Gastroesophageal sphincter (tissue), 4 donors: Measurements from ENCODE around the gene PDZD4. TPM values are rescaled to one million over a fixed set of nuclear protein-coding genes. Genes with fewer than 3 reads are reported as not detected.

Experiments
- ATAC-seq: fragments of 150-250 bp; one replicate; pipeline ENCODE4 v1.9.1; 2016; ENCODE audit warnings: mild to moderate bottlenecking, moderate library complexity
- H3K27ac ChIP-seq, 4 donors: fragments of 200-600 bp; sonication (generic) in 3 of 4; 1 replicate in 3 of 4; 2 replicates in 1 of 4; pipeline ENCODE4 v1.5.1; 2016 to 2019
- H3K27me3 ChIP-seq: fragments of 200-600 bp; sonication (generic); one replicate; pipeline ENCODE4 v1.5.1; 2019
- H3K36me3 ChIP-seq, 2 donors: fragments of 200-600 bp; sonication (generic); one replicate each; pipeline ENCODE4 v1.5.1; 2019; ENCODE audit warnings: control low read depth in 1 of 2
- H3K4me1 ChIP-seq, 3 donors: fragments of 200-600 bp; sonication (generic); 1 replicate in 2 of 3; 2 replicates in 1 of 3; pipeline ENCODE4 v1.5.1; 2016 to 2019; ENCODE audit warnings: control low read depth in 2 of 3
- H3K4me3 ChIP-seq, 2 donors: fragments of 200-600 bp; sonication (generic); one replicate each; pipeline ENCODE4 v1.5.1; 2019; ENCODE audit warnings: mild to moderate bottlenecking in 1 of 2, moderate library complexity in 1 of 2
- H3K9me3 ChIP-seq, 3 donors: fragments of 200-600 bp; sonication (generic); one replicate each; pipeline ENCODE4 v1.5.1; 2017 to 2019; ENCODE audit warnings: control low read depth in 2 of 3
- CTCF ChIP-seq, 4 experiments: fragments of 200-600 bp in 2 of 4; fragments of 450-650 bp in 2 of 4; sonication (generic) in 1 of 4; IDR thresholded peaks; one replicate each; pipeline ENCODE4 v1.5.1; 2017 to 2019; ENCODE audit warnings: antibody characterized with exemption in 4 of 4, mild to moderate bottlenecking in 2 of 4, moderate library complexity in 2 of 4
- EP300 ChIP-seq: sonication (generic); formaldehyde crosslinking; IDR thresholded peaks from one replicate; pipeline ENCODE4 v1.6.1; 2017; ENCODE audit warnings: antibody characterized with exemption, mild to moderate bottlenecking
- POLR2A ChIP-seq, 2 donors: fragments of 450-650 bp; IDR thresholded peaks; one replicate each; pipeline ENCODE4 v1.6.1; 2017; ENCODE audit warnings: antibody characterized with exemption in 2 of 2, mild to moderate bottlenecking in 2 of 2, moderate library complexity in 1 of 2
- POLR2AphosphoS5 ChIP-seq: sonication (generic); formaldehyde crosslinking; IDR thresholded peaks from one replicate; pipeline ENCODE4 v1.6.1; 2017; ENCODE audit warnings: antibody characterized with exemption
- WGBS, 2 donors: methylation state at CpG; one replicate each; pipeline ENCODE4 v1.1.5; 2018; ENCODE audit warnings: low coverage in 1 of 2; 5-methylcytosine and 5-hydroxymethylcytosine counted together
- total RNA-seq, 4 donors: library from RNA; depleted of rRNA; stranded (reverse); fragments of >200 nt; gene quantifications; one replicate each; pipeline ENCODE4 v1.1.0, GENCODE V29; 2016

The PDZD4 gene
- total RNA-seq, 4 donors from 2014 or later, result 10.6 to 48.5 (median 26.4) TPM

GRCh38 chrX:153812220-153812619, 18.1 kb downstream of the PDZD4 start:
- TF ChIP-seq POLR2A (IDR thresholded peaks at IDR 0.05), result no peak
- TF ChIP-seq EP300, result no peak
- TF ChIP-seq POLR2AphosphoS5, result no peak
- TF ChIP-seq CTCF (IDR thresholded peaks at IDR 0.05), result no peak
- Histone ChIP-seq H3K36me3 (no peaks in the 10 kb centered on the region), H3K9me3 (no peaks in the 10 kb centered on the region), H3K4me1 (no peaks in the 10 kb centered on the region), H3K27ac (no peak overlapping the region), H3K27me3 (no peaks in the 10 kb centered on the region), H3K4me3 (no peak overlapping the region)
- 50% methylated on average over 2 of the region's 14 CpGs; no CpG with 5 or more reads in 1 of the 2 donors for WGBS, 2 donors
- ATAC-seq, result no peak

DNA sequence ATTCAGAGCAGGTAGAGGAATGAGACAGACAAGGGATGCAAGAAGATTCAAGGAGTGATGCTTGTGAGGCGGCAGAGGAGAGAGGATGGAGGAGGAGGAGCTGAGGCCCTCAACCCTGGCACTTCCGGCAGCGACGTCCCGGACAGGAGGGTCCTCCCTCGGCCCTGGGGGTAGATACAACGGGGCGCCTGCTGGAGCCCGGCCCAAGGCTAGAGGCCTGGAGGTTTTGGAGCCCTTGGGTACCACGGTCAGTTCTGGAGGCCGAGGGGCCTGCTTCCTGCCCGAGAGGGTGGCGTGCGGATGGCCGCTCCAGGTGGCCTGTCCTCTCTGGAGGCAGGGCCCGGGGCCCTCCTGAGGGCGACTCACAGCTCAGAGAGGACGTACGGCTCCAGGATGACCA, 22.4 kb downstream of the PDZD4 start:
- H3K27ac ChIP-seq, result no peak overlapping the region
- WGBS, 2 donors, result 95 to 100% methylated on average over 1 to 4 of the region's 19 CpGs
- H3K36me3 ChIP-seq, result peaks cover 0 to 11% of the 10 kb centered on the region in 2 donors
- ATAC-seq, result no peak
- no peaks in the 10 kb centered on the region for H3K9me3 ChIP-seq
- TF ChIP-seq CTCF (IDR thresholded peaks at IDR 0.05), result no peak
- no peak for TF ChIP-seq POLR2AphosphoS5
- TF ChIP-seq POLR2A (IDR thresholded peaks at IDR 0.05), result no peak
- no peak for TF ChIP-seq EP300
- H3K4me3 ChIP-seq, result no peak overlapping the region
- H3K4me1 ChIP-seq, result no peaks in the 10 kb centered on the region
- H3K27me3 ChIP-seq, result no peaks in the 10 kb centered on the region

DNA sequence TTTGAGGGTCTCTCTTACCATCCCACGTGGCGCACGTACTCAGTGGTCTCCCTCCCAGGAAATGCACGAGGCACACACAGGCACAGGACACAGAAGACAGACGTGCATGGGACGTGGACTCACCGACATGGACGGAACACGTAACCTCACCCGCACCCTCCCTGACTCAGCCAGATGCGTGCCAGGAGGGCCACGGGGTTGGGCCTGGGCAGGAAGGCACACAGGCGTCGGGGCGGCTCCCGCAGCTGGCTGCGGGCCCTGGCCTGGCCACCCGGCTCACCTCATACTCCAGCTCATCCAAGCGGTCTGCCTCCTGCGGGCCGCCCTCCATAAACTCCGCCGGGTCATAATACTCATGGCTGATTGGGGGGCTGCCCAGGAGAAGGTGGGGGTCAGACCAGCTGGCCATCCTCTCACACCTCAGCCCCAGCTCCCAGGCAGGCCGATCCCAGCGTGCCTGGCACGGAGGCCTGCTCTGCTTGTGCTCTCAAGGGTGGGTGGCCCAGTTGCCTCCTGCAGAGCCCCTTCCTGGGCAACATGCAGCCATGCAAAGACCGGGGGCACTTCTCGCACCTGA, 23.3 kb downstream of the PDZD4 start:
- no CpG with 5 or more reads among the region's 28 CpGs for WGBS, 2 donors
- H3K4me3 ChIP-seq, result no peak overlapping the region
- H3K4me1 ChIP-seq, result no peaks in the 10 kb centered on the region
- H3K36me3 ChIP-seq, result peaks cover 0 to 11% of the 10 kb centered on the region in 2 donors
- TF ChIP-seq CTCF (IDR thresholded peaks at IDR 0.05) (no peak), POLR2AphosphoS5 (no peak), POLR2A (IDR thresholded peaks at IDR 0.05) (no peak), EP300 (no peak)
- H3K9me3 ChIP-seq, result no peaks in the 10 kb centered on the region
- no peak overlapping the region for H3K27ac ChIP-seq
- no peak for ATAC-seq
- no peaks in the 10 kb centered on the region for H3K27me3 ChIP-seq

DNA sequence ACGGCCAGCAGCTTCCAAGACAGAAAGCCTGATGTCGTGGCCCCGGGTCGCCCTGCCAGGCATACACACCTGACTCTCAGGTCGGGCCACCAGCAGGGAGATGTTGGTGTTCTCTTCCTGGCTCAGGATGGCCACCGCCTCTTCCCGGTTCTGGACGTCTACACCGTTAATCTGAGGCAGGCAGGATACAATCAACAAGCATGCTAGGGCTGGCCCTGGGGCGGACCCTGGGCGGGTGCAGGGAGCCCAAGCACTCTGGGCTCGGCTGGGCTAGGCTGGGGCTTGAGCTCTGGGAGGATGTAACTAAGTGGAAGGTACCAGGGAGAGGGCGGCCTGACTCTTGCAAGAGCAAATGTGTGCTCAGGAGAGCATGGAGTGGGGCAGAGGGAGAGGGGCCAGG, 24.9 kb downstream of the PDZD4 start:
- Histone ChIP-seq H3K27me3 (no peaks in the 10 kb centered on the region), H3K4me1 (no peaks in the 10 kb centered on the region), H3K36me3 (peaks cover 0 to 11% of the 10 kb centered on the region in 2 donors), H3K4me3 (no peak overlapping the region), H3K9me3 (no peaks in the 10 kb centered on the region), H3K27ac (no peak overlapping the region)
- TF ChIP-seq POLR2AphosphoS5 (no peak), POLR2A (IDR thresholded peaks at IDR 0.05) (no peak), CTCF (IDR thresholded peaks at IDR 0.05) (no peak), EP300 (no peak)
- no CpG with 5 or more reads among the region's 13 CpGs for WGBS, 2 donors
- ATAC-seq, result no peak

- Histone ChIP-seq H3K27me3 (no peaks in the 10 kb centered on the region), H3K27ac (no peak overlapping the region), H3K4me1 (no peaks in the 10 kb centered on the region), H3K9me3 (no peaks in the 10 kb centered on the region), H3K4me3 (no peak overlapping the region), H3K36me3 (peaks cover 0 to 11% of the 10 kb centered on the region in 2 donors)
- 100% methylated on average over 1 of the region's 25 CpGs; no CpG with 5 or more reads in 1 of the 2 donors for WGBS, 2 donors
- no peak for TF ChIP-seq POLR2A (IDR thresholded peaks at IDR 0.05)
- TF ChIP-seq CTCF (IDR thresholded peaks at IDR 0.05), result no peak
- ATAC-seq, result no peak
These were observed 25.7 kb downstream of the PDZD4 start for GRCh38 chrX:153804621-153805020.
